ENCODE measurements around the gene MAPKAP1.

DNA sequence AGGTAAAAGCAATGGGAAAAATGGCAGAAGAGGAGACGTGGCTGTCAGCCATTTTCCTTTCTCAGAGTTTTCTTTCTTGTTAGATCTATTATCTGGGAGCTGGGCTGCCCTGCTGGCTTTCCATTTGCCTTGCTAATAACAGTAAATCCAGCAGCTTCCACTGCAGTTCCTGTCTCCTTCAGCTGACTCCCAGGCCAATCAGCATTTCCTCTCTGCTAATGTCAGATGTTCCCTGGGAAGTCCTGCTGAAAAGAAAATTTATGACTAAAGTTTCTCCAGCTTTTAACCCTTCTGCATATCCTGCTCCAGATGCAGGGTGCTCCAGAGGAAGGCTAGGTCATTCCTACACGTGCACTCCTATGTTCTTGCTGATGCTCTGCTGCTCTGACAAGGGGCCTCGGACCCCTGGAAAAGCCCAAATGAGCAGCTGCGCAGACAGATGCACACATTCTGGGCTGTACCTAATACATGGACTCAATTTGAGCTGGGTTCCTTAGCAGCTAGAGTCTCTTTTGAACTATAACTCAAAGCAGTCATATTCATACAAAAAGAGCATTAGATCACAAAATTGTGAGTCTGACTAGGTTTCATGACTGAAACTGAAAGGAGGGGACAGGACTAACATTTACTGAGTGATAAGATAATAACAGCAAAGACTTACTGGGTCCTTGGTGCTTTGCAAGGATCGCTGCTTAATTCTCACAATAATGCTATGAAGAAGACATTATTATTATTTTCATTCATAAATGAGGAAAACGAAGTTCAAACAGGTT lies 182.2 kb downstream of the MAPKAP1 start:
- TF ChIP-seq, protein P1, sequence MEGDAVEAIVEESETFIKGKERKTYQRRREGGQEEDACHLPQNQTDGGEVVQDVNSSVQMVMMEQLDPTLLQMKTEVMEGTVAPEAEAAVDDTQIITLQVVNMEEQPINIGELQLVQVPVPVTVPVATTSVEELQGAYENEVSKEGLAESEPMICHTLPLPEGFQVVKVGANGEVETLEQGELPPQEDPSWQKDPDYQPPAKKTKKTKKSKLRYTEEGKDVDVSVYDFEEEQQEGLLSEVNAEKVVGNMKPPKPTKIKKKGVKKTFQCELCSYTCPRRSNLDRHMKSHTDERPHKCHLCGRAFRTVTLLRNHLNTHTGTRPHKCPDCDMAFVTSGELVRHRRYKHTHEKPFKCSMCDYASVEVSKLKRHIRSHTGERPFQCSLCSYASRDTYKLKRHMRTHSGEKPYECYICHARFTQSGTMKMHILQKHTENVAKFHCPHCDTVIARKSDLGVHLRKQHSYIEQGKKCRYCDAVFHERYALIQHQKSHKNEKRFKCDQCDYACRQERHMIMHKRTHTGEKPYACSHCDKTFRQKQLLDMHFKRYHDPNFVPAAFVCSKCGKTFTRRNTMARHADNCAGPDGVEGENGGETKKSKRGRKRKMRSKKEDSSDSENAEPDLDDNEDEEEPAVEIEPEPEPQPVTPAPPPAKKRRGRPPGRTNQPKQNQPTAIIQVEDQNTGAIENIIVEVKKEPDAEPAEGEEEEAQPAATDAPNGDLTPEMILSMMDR (IDR thresholded peaks at IDR 0.05; ENCODE audit: low read depth, low read length, poor library complexity, severe bottlenecking) = no peak
- no peak for TF ChIP-seq EZH2phosphoT487 (IDR thresholded peaks at IDR 0.05; ENCODE audit: borderline replicate concordance, low read length)
